OCI-LY3 (cell line): ENCODE results near the gene ABLIM2.

Source experiments
- H2AFZ ChIP-seq: fragments of 200-600, 300-600 bp; shearing (Covaris generic); 2 replicates; pipeline ENCODE4 v1.6.0; 2014; ENCODE audit warnings: antibody characterized with exemption, low read depth, low read length
- H3K27ac ChIP-seq: fragments of 200-600, 300-600 bp; sonication (generic); 2 replicates; pipeline ENCODE4 v1.5.1; 2014; ENCODE audit warnings: mild to moderate bottlenecking, low read length, moderate library complexity, mixed read lengths
- H3K27me3 ChIP-seq: fragments of 200-600, 300-600 bp; sonication (generic); 2 replicates; pipeline ENCODE4 v1.6.1; 2014; ENCODE audit warnings: low read depth, low read length, mixed read lengths
- H3K36me3 ChIP-seq: fragments of 200-600, 300-600 bp; sonication (generic); replicated peaks from 2 replicates; pipeline ENCODE3; 2014; ENCODE audit warnings: low read depth, low read length, mixed read lengths
- H3K4me1 ChIP-seq: fragments of 300-600, 200-600 bp; sonication (generic); 2 replicates; pipeline ENCODE4 v1.6.1; 2014; ENCODE audit warnings: low read length, mixed read lengths
- H3K4me2 ChIP-seq: fragments of 200-600, 300-600 bp; sonication (generic); 2 replicates; pipeline ENCODE4 v1.6.1; 2014; ENCODE audit warnings: low read length, mixed read lengths
- H3K4me3 ChIP-seq: fragments of 300-600, 200-600 bp; sonication (generic); 2 replicates; pipeline ENCODE4 v1.5.1; 2014; ENCODE audit warnings: antibody characterized with exemption, mild to moderate bottlenecking, low read length, moderate library complexity
- H3K79me2 ChIP-seq: fragments of 300-600, 200-600 bp; shearing (Covaris generic); 2 replicates; pipeline ENCODE4 v1.6.1; 2014; ENCODE audit warnings: mild to moderate bottlenecking, low read length, mixed read lengths
- H3K9ac ChIP-seq: fragments of 300-600, 200-600 bp; shearing (Covaris generic); 2 replicates; pipeline ENCODE4 v1.6.0; 2014; ENCODE audit warnings: mild to moderate bottlenecking, low read length, moderate library complexity
- H3K9me3 ChIP-seq: fragments of 200-600, 300-600 bp; shearing (Covaris generic); 2 replicates; pipeline ENCODE4 v1.6.1; 2014; ENCODE audit warnings: low read length, mixed read lengths; ENCODE audit not compliant: insufficient read depth
- H4K20me1 ChIP-seq: fragments of 200-600, 300-600 bp; sonication (generic); 2 replicates; pipeline ENCODE4 v1.6.1; 2016; ENCODE audit warnings: low read length, mixed read lengths; ENCODE audit not compliant: insufficient read depth
- EZH2phosphoT487 ChIP-seq: fragments of 200-600 bp; shearing (Covaris generic); IDR thresholded peaks from 2 replicates; pipeline ENCODE4 v1.6.1; 2018; ENCODE audit warnings: antibody characterized with exemption, mixed run types, low read depth
- TF ChIP-seq, protein P1 (sequence below): fragments of 200-600, 300-600 bp; sonication (generic); IDR thresholded peaks from 2 replicates; pipeline ENCODE4 v1.5.1; 2014; ENCODE audit warnings: antibody characterized with exemption, low read length, low read depth

Gene ABLIM2

DNA sequence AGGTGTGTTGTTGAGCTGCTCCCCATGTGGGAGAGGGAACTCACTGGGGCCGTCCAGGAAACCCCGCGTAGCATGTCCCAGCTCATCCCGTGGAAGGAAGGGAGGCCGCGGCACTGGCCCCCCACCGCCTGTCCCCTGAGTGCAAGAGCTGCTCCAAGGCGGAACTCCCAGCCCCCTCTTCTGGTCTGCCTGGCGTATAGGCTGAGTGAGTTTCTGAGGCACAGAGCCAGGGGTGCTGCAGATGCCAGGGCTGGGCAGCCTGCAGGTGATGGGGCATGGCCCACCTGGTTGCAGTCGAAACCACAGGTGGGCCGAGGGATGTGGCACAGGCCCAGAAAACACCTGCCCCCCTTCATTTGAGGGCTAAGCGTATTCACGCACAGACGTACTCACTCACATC lies 49.6 kb downstream of the ABLIM2 start:
- Histone ChIP-seq H3K4me3 (no peak overlapping the region), H3K4me2 (no peak overlapping the region), H3K4me1 (peaks cover 5% of the 10 kb centered on the region; the same call in 1 of the 2 replicates), H3K9ac (no peak overlapping the region), H2AFZ (no peak overlapping the region), H3K79me2 (no peaks in the 10 kb centered on the region), H3K9me3 (no peaks in the 10 kb centered on the region), H4K20me1 (no peaks in the 10 kb centered on the region), H3K27me3 (no peaks in the 10 kb centered on the region), H3K36me3 (no peaks in the 10 kb centered on the region), H3K27ac (no peak overlapping the region)
- TF ChIP-seq, protein P1, sequence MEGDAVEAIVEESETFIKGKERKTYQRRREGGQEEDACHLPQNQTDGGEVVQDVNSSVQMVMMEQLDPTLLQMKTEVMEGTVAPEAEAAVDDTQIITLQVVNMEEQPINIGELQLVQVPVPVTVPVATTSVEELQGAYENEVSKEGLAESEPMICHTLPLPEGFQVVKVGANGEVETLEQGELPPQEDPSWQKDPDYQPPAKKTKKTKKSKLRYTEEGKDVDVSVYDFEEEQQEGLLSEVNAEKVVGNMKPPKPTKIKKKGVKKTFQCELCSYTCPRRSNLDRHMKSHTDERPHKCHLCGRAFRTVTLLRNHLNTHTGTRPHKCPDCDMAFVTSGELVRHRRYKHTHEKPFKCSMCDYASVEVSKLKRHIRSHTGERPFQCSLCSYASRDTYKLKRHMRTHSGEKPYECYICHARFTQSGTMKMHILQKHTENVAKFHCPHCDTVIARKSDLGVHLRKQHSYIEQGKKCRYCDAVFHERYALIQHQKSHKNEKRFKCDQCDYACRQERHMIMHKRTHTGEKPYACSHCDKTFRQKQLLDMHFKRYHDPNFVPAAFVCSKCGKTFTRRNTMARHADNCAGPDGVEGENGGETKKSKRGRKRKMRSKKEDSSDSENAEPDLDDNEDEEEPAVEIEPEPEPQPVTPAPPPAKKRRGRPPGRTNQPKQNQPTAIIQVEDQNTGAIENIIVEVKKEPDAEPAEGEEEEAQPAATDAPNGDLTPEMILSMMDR: no peak

DNA sequence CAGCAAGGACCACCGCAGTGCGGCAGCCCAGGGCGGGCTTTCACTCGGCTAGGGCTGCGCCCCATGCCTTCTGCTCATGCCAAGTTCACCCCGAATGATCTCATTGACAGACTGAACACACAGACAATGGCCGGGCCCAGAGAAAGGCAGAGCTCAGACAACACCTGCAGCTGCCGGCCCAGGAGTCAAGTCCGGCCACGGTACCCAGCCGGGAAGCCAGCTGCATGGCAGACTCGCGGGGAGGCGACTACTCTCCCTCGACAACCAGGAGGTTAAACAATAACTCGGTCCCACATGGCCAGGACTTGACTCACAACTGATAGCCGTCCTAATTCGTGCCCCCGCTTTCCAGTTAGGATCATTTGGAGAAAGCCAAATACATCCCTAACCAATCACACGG lies 50.4 kb downstream of the ABLIM2 start:
- H3K9ac ChIP-seq: no peak overlapping the region
- H3K4me3 ChIP-seq: no peak overlapping the region
- H2AFZ ChIP-seq: no peak overlapping the region
- no peaks in the 10 kb centered on the region for H3K36me3 ChIP-seq
- TF ChIP-seq EZH2phosphoT487: no peak
- TF ChIP-seq, protein P1: no peak
- H3K79me2 ChIP-seq: no peaks in the 10 kb centered on the region
- H4K20me1 ChIP-seq: no peaks in the 10 kb centered on the region
- no peak overlapping the region for H3K27ac ChIP-seq
- no peaks in the 10 kb centered on the region for H3K27me3 ChIP-seq
- H3K4me2 ChIP-seq: no peak overlapping the region
- no peaks in the 10 kb centered on the region for H3K9me3 ChIP-seq
- H3K4me1 ChIP-seq: peaks cover 5% of the 10 kb centered on the region; the same call in 1 of the 2 replicates

DNA sequence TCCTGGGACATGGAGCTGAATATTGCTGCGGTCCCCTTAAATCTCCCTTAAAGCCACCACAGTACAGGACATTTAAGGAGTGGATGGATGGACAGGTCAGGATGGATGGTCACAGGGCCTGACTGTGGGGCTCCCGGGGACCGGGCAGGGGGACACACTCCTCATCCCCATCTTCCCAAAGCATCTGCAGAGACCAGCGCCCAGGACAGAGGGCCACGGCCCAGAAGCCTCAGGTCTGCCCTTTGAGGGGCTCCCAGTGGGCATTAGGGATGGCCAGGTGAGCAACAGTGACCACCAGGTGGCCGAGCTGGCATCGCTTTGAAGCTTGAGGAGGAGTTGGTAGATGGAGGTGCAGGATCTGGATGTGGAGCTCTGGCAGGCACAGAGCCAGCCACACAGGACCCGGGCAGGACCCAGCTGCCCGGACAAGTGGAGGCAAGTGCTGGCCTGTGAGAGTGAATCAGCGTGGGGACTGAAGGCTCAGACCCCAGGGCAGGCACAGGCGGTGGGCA lies 51.4 kb downstream of the ABLIM2 start:
- no peak overlapping the region for H2AFZ ChIP-seq
- H3K9me3 ChIP-seq: no peaks in the 10 kb centered on the region
- no peak overlapping the region for H3K9ac ChIP-seq
- H3K27me3 ChIP-seq: no peaks in the 10 kb centered on the region
- no peak overlapping the region for H3K27ac ChIP-seq
- H3K4me1 ChIP-seq: peaks cover 4% of the 10 kb centered on the region; the same call in 1 of the 2 replicates
- H3K4me2 ChIP-seq: no peak overlapping the region
- TF ChIP-seq EZH2phosphoT487: no peak
- TF ChIP-seq, protein P1: no peak
- H3K4me3 ChIP-seq: no peak overlapping the region
- no peaks in the 10 kb centered on the region for H3K36me3 ChIP-seq
- no peaks in the 10 kb centered on the region for H4K20me1 ChIP-seq
- no peaks in the 10 kb centered on the region for H3K79me2 ChIP-seq

DNA sequence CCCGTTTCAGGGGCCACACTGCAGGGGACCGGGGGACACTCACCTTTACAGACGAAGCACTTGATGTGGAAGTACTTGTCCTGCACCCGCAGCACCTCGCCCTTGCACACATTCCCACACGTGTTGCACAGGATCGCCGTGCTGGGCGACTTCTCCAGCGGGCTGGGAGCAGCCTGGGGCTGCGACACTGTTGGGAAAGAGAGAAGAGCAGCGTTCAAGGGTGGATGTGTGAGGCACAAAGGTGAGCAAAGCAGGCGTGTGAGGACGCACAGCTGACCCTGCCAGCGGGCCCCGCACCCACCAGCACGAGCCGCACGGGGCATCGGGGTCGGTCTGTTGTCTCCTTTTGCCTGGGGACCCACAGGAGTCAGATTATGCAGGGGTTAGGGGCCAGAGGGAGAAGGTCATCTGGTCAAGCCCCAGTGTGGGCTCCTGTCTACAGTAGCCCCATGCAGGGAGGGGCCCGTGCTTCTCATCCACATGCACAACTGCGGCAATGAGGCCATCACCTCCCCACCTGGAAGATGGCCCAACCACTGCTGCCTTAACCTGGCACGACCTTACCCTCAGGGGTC lies 52.1 kb downstream of the ABLIM2 start:
- no peak overlapping the region for H3K4me3 ChIP-seq
- H3K27me3 ChIP-seq: no peaks in the 10 kb centered on the region
- H3K27ac ChIP-seq: no peak overlapping the region
- no peaks in the 10 kb centered on the region for H3K4me1 ChIP-seq
- no peaks in the 10 kb centered on the region for H3K9me3 ChIP-seq
- no peaks in the 10 kb centered on the region for H4K20me1 ChIP-seq
- no peak overlapping the region for H3K9ac ChIP-seq
- no peak for TF ChIP-seq EZH2phosphoT487
- TF ChIP-seq, protein P1: no peak
- H3K36me3 ChIP-seq: no peaks in the 10 kb centered on the region
- no peaks in the 10 kb centered on the region for H3K79me2 ChIP-seq
- no peak overlapping the region for H3K4me2 ChIP-seq
- H2AFZ ChIP-seq: no peak overlapping the region
